ENCODE results near the gene MLLT11. TPM values are rescaled to one million over a fixed set of nuclear protein-coding genes. Genes with fewer than 3 reads are reported as not detected.
"Not testable (repeated sequence)": the region's sequence is repeated elsewhere in the genome, so short reads cannot be mapped to it uniquely, and the experiment has no call there.

The MLLT11 gene
- total RNA-seq, 2 donors from 2014 or later = 0.42 to 1.3 TPM

- Histone ChIP-seq H3K9ac (ENCODE audit: low read depth in 2 of 2, low read length in 2 of 2) (no peak overlapping the region), H3K27me3 (no peaks in the 10 kb centered on the region), H3K27ac (no peak overlapping the region), H3K4me1 (peaks cover 6% of the 10 kb centered on the region), H3K9me3 (no peaks in the 10 kb centered on the region), H3K36me3 (no peaks in the 10 kb centered on the region), H3K4me3 (no peak overlapping the region)
- DNase-seq = no peak
- intact Hi-C loops (cut with DNase I) = no loop called here
- no peak for TF ChIP-seq CTCF (IDR thresholded peaks at IDR 0.05)
These were observed 12.0 kb downstream of the MLLT11 start for GRCh38 chr1:151072224-151072623.

DNA sequence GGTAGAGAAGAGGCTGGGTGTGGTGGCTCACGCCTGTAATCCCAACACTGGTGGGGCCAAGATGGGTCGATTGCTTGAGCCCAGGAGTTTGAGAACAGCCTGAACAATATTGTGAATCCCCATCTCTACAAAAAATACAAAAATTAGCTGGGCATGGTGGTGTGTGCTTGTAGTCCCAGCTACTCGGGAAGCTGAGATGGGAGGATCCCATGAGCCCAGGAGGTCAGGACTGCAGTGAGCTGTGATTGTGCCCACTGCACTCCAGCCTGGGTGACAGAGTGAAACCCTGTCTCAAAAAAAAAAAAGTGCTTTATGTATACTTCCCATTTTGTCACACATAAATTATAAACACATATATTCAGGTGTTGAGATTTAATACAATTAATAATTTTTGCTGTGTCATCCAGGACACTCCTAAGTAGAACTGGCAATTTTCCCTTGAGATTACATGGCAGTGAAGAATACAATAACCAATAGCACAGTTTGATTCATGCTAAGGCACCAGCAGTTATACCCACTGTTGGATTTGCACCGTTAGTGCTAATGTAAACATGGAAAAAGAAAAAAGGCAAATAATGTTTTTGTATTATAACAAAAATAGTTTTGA is 25.9 kb downstream of the MLLT11 start:
- no peak overlapping the region for H3K9ac ChIP-seq (ENCODE audit: low read depth in 2 of 2, low read length in 2 of 2)
- H3K27ac ChIP-seq = no peak overlapping the region
- no peaks in the 10 kb centered on the region for H3K27me3 ChIP-seq
- intact Hi-C loops (cut with DNase I) = no loop called here
- DNase-seq = no peak
- no peak overlapping the region for H3K4me3 ChIP-seq
- no peaks in the 10 kb centered on the region for H3K36me3 ChIP-seq
- H3K4me1 ChIP-seq = no peaks in the 10 kb centered on the region
- no peaks in the 10 kb centered on the region for H3K9me3 ChIP-seq
- TF ChIP-seq CTCF (IDR thresholded peaks at IDR 0.05) = no peak

DNA sequence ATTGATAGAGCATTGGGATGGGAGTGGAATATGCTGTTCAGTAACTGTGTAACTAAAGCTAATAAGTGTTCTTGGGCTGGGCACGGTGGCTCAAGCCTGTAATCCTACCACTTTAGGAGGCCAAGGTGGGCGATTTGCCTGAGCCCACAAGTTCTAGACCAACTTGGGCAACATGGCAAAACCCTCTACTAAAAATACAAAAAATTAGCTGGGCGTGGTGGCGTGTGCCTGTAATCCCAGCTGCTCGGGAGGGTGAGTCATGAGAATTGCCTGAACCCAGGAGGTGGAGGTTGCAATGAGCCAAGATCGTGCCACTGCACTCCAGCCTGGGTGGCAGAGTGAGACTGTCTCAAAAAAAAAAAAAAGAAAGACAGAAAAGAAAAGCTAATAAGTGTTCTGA is 37.2 kb downstream of the MLLT11 start:
- H3K27me3 ChIP-seq; H3K9ac ChIP-seq (ENCODE audit: low read depth in 2 of 2, low read length in 2 of 2); H3K4me1 ChIP-seq; H3K27ac ChIP-seq; H3K4me3 ChIP-seq; H3K9me3 ChIP-seq; DNase-seq; H3K36me3 ChIP-seq: not testable (repeated sequence)
- intact Hi-C loops (cut with DNase I) = loop anchor here (5.0 kb wide), 1 partner anchor 60 kb away; the partner anchor contains the start of gene TNFAIP8L2

DNA sequence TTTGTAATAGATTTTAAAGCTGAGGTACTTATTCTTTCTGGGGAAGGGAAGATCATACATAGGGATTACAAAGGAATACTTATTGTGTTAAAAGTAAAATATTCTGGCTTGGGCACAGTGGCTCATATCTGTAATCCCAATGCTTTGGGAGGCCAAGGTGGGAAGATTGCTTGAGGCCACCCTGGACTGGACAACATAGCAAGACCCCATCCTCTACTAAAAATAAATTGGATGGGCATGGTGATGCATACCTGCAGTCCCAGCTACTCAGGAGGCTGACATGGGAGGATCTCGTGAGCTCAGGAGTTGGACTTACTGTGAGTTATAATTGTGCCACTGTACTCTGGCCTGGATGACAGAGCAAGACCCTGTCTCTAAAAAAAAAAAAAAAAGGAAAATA is 37.9 kb downstream of the MLLT11 start:
- no peak for TF ChIP-seq CTCF (IDR thresholded peaks at IDR 0.05)
- Histone ChIP-seq H3K9me3 (no peaks in the 10 kb centered on the region), H3K9ac (ENCODE audit: low read depth in 2 of 2, low read length in 2 of 2) (no peak overlapping the region), H3K4me1 (no peaks in the 10 kb centered on the region), H3K27me3 (no peaks in the 10 kb centered on the region), H3K27ac (no peak overlapping the region), H3K36me3 (no peaks in the 10 kb centered on the region), H3K4me3 (no peak overlapping the region)
- intact Hi-C loops (cut with DNase I) = loop anchor here (5.0 kb wide), 1 partner anchor 59 kb away; the partner anchor contains the start of gene TNFAIP8L2
- no peak for DNase-seq

GRCh38 chr1:151104630-151105029 is 44.4 kb downstream of the MLLT11 start:
- H3K9me3 ChIP-seq = no peaks in the 10 kb centered on the region
- intact Hi-C loops (cut with DNase I) = no loop called here
- no peak overlapping the region for H3K27ac ChIP-seq
- no peaks in the 10 kb centered on the region for H3K27me3 ChIP-seq
- no peak overlapping the region for H3K9ac ChIP-seq (ENCODE audit: low read depth in 2 of 2, low read length in 2 of 2)
- H3K4me3 ChIP-seq = no peak overlapping the region
- H3K36me3 ChIP-seq = no peaks in the 10 kb centered on the region
- DNase-seq = no peak
- no peak for TF ChIP-seq CTCF (IDR thresholded peaks at IDR 0.05)
- H3K4me1 ChIP-seq = no peaks in the 10 kb centered on the region

DNA sequence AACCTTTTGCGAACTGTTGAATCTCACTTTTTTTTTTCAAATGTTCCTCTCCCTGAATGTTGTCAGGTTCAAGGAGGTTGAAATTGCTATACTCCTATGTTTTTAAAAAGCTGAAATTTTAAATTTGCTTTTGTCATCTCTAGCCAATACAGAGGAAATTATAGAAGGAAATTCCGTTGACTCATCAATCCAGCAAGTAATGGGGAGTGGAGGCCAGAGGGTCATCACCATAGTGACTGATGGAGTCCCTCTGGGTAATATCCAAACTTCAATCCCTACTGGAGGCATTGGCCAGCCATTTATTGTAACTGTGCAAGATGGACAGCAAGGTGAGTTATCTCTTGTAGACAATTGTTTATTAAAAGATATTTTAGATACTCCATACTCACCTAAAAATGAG is 46.7 kb downstream of the MLLT11 start:
- no peak for DNase-seq
- Histone ChIP-seq H3K27me3 (no peaks in the 10 kb centered on the region), H3K4me1 (no peaks in the 10 kb centered on the region), H3K4me3 (no peak overlapping the region), H3K27ac (no peak overlapping the region), H3K36me3 (no peaks in the 10 kb centered on the region), H3K9me3 (no peaks in the 10 kb centered on the region), H3K9ac (ENCODE audit: low read depth in 2 of 2, low read length in 2 of 2) (no peak overlapping the region)
- intact Hi-C loops (cut with DNase I) = no loop called here
- no peak for TF ChIP-seq CTCF (IDR thresholded peaks at IDR 0.05)
